Measurements from ENCODE around the gene SLCO4A1.

Gene SLCO4A1

DNA sequence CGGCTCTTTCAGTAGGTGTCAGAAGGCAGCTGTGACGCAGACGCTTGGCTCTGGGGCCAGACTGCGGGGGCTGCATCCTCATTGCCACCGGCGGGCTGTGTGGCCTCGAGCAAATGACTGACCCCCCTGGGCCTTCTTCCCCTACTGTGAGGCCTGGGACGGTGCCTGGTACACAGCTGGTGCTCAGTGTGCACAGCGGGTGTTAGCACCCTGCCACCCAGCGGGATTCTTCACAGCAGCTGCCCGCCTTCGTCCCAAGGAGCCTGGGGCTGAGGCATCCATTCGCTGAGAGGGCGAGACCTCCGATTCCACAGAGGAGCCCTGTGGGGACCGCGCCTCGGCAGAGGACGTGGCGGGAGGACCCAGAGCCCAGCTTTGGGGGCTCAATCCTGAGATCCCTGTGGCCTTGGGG lies 10.6 kb downstream of the SLCO4A1 start:
- no peak for DNase-seq

DNA sequence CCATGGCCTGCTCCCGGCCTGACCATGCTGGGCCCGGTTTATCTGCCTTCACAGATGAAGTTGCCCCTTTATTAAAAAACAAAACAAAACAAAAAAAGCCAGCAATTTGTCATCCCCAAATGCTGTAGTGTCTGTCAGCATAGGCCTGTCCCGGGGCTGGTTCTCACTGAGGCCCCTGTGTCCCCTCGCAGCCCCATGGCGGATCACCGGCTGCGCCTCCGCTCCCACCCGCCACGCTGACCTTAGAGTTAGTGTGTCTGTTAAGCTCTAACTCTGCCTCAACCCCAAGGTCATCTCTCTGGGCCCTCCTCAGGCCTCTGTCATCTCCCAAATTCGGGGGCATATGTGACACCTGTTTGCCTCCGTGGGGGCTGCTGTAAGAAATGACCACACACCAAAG lies 11.1 kb downstream of the SLCO4A1 start:
- DNase-seq: no peak

GRCh38 chr20:62653951-62654685 lies 11.8 kb downstream of the SLCO4A1 start:
- DNase-seq: no peak

- DNase-seq: no peak
Observed at GRCh38 chr20:62655282-62656196, 13.2 kb downstream of the SLCO4A1 start.

DNA sequence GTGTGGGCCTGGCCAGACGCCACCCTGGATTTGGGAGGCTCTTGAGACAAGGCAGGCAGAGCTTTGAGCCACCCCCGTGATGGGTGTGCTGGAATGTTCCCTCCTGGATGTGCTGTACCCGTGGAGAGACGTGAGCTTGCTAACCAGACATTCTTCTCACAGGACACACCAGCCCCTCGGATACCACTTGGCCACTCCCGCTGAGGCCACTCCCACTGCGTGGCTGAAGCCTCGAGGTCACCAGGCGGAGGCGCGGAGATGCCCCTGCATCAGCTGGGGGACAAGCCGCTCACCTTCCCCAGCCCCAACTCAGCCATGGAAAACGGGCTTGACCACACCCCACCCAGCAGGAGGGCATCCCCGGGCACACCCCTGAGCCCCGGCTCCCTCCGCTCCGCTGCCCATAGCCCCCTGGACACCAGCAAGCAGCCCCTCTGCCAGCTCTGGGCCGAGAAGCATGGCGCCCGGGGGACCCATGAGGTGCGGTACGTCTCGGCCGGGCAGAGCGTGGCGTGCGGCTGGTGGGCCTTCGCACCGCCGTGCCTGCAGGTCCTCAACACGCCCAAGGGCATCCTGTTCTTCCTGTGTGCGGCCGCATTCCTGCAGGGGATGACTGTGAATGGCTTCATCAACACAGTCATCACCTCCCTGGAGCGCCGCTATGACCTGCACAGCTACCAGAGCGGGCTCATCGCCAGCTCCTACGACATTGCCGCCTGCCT lies 14.1 kb downstream of the SLCO4A1 start:
- no peak for DNase-seq

DNA sequence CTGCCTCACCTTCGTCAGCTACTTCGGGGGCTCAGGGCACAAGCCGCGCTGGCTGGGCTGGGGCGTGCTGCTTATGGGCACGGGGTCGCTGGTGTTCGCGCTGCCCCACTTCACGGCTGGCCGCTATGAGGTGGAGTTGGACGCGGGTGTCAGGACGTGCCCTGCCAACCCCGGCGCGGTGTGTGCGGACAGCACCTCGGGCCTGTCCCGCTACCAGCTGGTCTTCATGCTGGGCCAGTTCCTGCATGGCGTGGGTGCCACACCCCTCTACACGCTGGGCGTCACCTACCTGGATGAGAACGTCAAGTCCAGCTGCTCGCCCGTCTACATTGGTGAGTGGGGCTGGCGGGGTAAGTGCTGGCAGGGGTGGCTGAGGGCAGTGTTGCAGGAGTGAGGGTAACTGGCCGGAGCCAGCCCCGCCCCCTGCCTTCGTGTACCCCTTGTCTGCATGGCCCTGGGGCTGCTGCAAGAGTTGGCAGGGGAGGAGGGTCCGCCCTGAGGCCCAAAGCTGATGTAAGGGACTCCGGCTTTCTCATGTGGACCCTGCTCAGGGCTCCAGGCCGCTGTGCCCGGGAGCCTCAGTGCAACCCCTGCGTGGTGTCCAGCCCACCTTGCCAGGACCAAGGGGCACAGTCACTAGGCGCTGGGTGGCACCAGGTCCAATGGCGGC lies 14.8 kb downstream of the SLCO4A1 start:
- no peak for DNase-seq

- no peak for DNase-seq
Observed at GRCh38 chr20:62657589-62657942, 15.3 kb downstream of the SLCO4A1 start.

GRCh38 chr20:62657956-62658355 lies 15.7 kb downstream of the SLCO4A1 start:
- DNase-seq: no peak

DNA sequence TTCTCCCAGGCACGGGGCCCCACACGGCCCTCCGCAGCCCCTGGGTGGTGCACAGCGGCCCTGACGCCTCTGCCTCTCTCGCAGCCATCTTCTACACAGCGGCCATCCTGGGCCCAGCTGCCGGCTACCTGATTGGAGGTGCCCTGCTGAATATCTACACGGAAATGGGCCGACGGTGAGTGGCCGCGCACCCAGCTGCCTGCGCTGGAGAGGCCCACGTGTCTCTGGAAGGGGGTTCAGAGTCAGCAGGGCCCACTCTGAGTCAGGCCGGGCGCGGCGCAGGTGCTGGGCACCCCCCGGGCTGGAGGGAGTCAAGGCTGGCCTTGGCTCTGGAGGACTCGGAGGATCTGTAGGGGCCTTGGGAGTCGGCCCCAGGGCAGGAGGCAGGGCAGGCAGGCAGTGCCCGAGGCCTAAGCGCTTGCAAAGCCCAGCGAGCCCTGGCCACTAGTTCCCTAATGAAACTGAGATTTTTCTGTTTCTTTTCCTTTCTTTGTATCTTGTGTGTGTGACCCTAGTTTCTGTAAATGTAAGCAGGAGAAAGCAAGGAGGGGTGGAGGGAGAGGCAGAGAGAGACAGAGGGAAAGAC lies 16.4 kb downstream of the SLCO4A1 start:
- no peak for DNase-seq

GRCh38 chr20:62659488-62660239 lies 17.4 kb downstream of the SLCO4A1 start:
- DNase-seq: no peak

DNA sequence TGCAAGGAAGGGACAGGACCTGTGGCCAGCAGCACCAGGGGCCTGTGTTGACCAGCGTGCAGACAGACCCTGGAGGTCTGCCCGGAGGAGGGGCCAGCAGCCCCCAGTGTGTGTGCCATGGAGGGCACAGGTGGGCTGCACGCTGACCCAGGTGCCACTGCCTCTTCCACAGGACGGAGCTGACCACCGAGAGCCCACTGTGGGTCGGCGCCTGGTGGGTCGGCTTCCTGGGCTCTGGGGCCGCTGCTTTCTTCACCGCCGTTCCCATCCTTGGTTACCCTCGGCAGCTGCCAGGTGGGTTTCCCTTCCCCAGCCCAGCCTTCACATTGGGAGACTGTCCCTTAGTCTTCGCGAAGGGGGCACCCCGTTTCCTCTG lies 17.9 kb downstream of the SLCO4A1 start:
- DNase-seq: no peak

DNA sequence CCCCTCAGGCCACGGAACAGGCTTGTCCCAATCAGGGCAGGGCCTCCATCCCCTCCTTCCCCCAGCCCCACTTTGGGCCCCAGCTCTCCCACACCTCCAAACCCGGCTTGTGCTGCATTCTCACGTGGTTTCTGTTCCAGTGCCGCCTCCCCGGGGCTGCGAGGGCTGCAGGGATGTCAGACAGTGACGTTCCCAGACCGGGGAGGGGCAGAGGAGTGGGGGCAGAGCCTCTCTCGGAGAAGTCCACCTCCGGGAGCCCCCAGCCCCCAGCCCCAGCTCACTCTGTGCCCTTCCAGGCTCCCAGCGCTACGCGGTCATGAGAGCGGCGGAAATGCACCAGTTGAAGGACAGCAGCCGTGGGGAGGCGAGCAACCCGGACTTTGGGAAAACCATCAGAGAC lies 18.5 kb downstream of the SLCO4A1 start:
- DNase-seq: no peak

GRCh38 chr20:62661647-62662046 lies 19.3 kb downstream of the SLCO4A1 start:
- no peak for DNase-seq

GRCh38 chr20:62662422-62662821 lies 20.1 kb downstream of the SLCO4A1 start:
- DNase-seq: no peak

- no peak for DNase-seq
Observed at GRCh38 chr20:62663145-62664018, 21.1 kb downstream of the SLCO4A1 start.

GRCh38 chr20:62664019-62664971 lies 22.0 kb downstream of the SLCO4A1 start:
- no peak for DNase-seq

DNA sequence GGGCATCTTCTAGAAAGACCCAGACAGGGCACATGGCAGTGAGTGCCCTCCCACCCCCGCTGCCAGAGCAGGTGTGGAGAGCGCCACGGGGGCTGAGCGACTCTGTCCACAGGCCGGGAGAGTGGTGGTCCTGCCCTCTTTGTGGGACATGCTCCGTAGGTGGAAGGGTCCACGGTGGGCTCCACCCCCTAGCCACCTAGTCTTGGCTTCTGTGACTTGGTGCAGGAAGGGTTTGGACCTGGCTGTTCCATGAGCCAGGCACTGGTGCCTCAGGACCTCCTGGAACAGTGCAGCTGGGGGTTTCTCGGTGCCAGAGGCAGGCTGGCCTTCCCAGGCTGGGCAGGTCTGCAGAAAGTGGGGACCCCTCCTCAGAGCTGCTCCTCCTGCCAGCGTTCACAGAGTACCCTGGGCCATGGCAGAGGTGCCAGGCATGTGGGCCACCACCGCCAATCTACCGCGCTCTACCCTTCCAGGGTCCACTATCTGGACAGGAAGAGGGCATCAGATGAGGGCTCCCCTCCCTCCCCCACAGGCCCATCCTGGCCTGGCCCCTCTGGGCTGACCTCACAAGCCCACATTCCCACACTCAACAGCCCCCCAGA lies 23.0 kb downstream of the SLCO4A1 start:
- no peak for DNase-seq

- no peak for DNase-seq
Observed at GRCh38 chr20:62665826-62666735, 23.8 kb downstream of the SLCO4A1 start.
